GM12878 (cell line): Measurements from ENCODE around the gene DUS4L. TPM values are rescaled to one million over a fixed set of nuclear protein-coding genes. Genes with fewer than 3 reads are reported as not detected.

ENCODE experiments used
- ATAC-seq: fragments of 200-7000 bp; cut with Tn5 transposase; 3 replicates; pipeline ENCODE4 v1.9.1; 2020; ENCODE audit warnings: mild to moderate bottlenecking, moderate library complexity
- BruUV-seq: library from RNA; stranded (reverse); fragments of 400-500 nt; replicated peaks from 2 replicates; lab custom pipeline; 2021; lab: Mats Ljungman, UMichigan
- CTCF ChIA-PET: fragments of 300-600 bp; sonication (Branson Sonifier 250); formaldehyde crosslinking; extraction: SDS; loops from one replicate; lab custom pipeline; 2021; ENCODE audit warnings: inconsistent platforms; lab: Yijun Ruan, JAX
- POLR2A ChIA-PET: fragments of 350-600 bp; formaldehyde crosslinking; extraction: SDS; loops from one replicate; lab custom pipeline; 2021; ENCODE audit warnings: inconsistent platforms; lab: Charles Lee
- RAD21 ChIA-PET: fragments of 300-600 bp; sonication (Branson Sonifier 250); formaldehyde crosslinking; loops from one replicate; lab custom pipeline; 2023; ENCODE audit warnings: antibody characterized with exemption; ENCODE audit not compliant: unreplicated experiment; lab: Charles Lee
- SMC1A ChIA-PET: fragments of 300-600 bp; sonication (Branson Sonifier 250); formaldehyde crosslinking; loops from one replicate; lab custom pipeline; 2023; ENCODE audit not compliant: unreplicated experiment, uncharacterized antibody; lab: Charles Lee
- DNase-seq: peaks from one replicate; pipeline ENCODE4 v3.0.0-alpha.2; 2011; ENCODE audit warnings: low read depth, low spot score
- FAIRE-seq: peaks from 3 replicates; lab custom pipeline; 2011; peaks lifted over from hg19 to GRCh38; lab: Jason Lieb, UNC
- H2AFZ ChIP-seq: 2 replicates; pipeline ENCODE4 v1.6.0; 2011; ENCODE audit warnings: low read depth, low read length, control low read depth; ENCODE audit not compliant: control insufficient read depth
- H3K27ac ChIP-seq: 2 replicates; pipeline ENCODE4 v1.5.1; 2011; ENCODE audit warnings: control low read depth; ENCODE audit not compliant: control insufficient read depth, insufficient read depth
- H3K27me3 ChIP-seq, 2 experiments: replicated peaks in 1 of 2; 2 replicates each; pipeline versions ENCODE4 v1.6.0 to v1.6.1; 2011; ENCODE audit warnings: low read length in 1 of 2; ENCODE audit not compliant: control insufficient read depth in 2 of 2, insufficient read depth in 2 of 2
- H3K36me3 ChIP-seq, 2 experiments: 2 replicates each; pipeline ENCODE4 v1.5.1; 2011; ENCODE audit warnings: low read length in 1 of 2; ENCODE audit not compliant: control insufficient read depth in 2 of 2, insufficient read depth in 2 of 2
- H3K4me1 ChIP-seq: 2 replicates; pipeline ENCODE4 v1.6.1; 2011; ENCODE audit warnings: mild to moderate bottlenecking, low read length, moderate library complexity, mixed read lengths; ENCODE audit not compliant: control insufficient read depth, insufficient read depth
- H3K4me2 ChIP-seq: 2 replicates; pipeline ENCODE4 v1.6.0; 2011; ENCODE audit warnings: control low read depth; ENCODE audit not compliant: control insufficient read depth, insufficient read depth
- H3K4me3 ChIP-seq: fragments of 200-600 bp; sonication (generic); 2 replicates; pipeline ENCODE4 v1.5.1; 2016
- H3K79me2 ChIP-seq: 2 replicates; pipeline ENCODE4 v1.6.0; 2011; ENCODE audit warnings: low read length; ENCODE audit not compliant: control insufficient read depth, insufficient read depth
- H3K9ac ChIP-seq: 2 replicates; pipeline ENCODE4 v1.8.0; 2011; ENCODE audit warnings: low read length, control low read depth, mixed read lengths; ENCODE audit not compliant: control insufficient read depth, insufficient read depth
- H3K9me3 ChIP-seq: replicated peaks from 3 replicates; pipeline ENCODE4 v1.5.1; 2011; ENCODE audit warnings: mild to moderate bottlenecking, low read length; ENCODE audit not compliant: control insufficient read depth, insufficient read depth
- H4K20me1 ChIP-seq: 2 replicates; pipeline ENCODE4 v1.6.0; 2011; ENCODE audit not compliant: control insufficient read depth, insufficient read depth
- CHD4 ChIP-seq: fragments of 200-600 bp; sonication (generic); IDR thresholded peaks from 2 replicates; pipeline ENCODE4 v1.6.1; 2016; ENCODE audit warnings: mild to moderate bottlenecking
- CREB1 ChIP-seq: IDR thresholded peaks from 2 replicates; pipeline ENCODE4 v1.6.1; 2012; ENCODE audit warnings: low read depth, mild to moderate bottlenecking, inconsistent platforms
- JUND ChIP-seq: IDR thresholded peaks from 2 replicates; pipeline ENCODE4 v1.6.1; 2012; ENCODE audit warnings: low read depth, mild to moderate bottlenecking, low read length, improper control_type of control experiment, moderate library complexity
- MYB ChIP-seq: fragments of 150-350 bp; IDR thresholded peaks from 2 replicates; pipeline ENCODE4 v1.6.1; 2014; ENCODE audit warnings: mild to moderate bottlenecking, low read depth, low read length, borderline replicate concordance
- PAX5 ChIP-seq: IDR thresholded peaks from 2 replicates; pipeline ENCODE4 v1.6.1; 2011; ENCODE audit warnings: low read depth, low read length, borderline replicate concordance
- PML ChIP-seq: IDR thresholded peaks from 2 replicates; pipeline ENCODE4 v1.6.1; 2012; ENCODE audit warnings: low read length, inconsistent platforms
- SUZ12 ChIP-seq: fragments of 200-600 bp; sonication (generic); IDR thresholded peaks from one replicate; pipeline ENCODE4 v1.6.1; 2018; ENCODE audit warnings: antibody characterized with exemption, mild to moderate bottlenecking; ENCODE audit not compliant: unreplicated experiment
- YY1 ChIP-seq: IDR thresholded peaks from 2 replicates; pipeline ENCODE4 v1.6.1; 2011; ENCODE audit warnings: low read depth, mild to moderate bottlenecking, low read length
- ZBTB11 ChIP-seq: fragments of 450-650 bp; formaldehyde crosslinking; IDR thresholded peaks from 2 replicates; pipeline ENCODE4 v1.5.0; 2022; ENCODE audit warnings: mild to moderate bottlenecking, missing genetic modification characterization
- ZNF207 ChIP-seq: fragments of 450-650 bp; IDR thresholded peaks from 2 replicates; pipeline ENCODE4 v1.6.1; 2014; ENCODE audit warnings: antibody characterized with exemption, mild to moderate bottlenecking, borderline replicate concordance
- ZSCAN29 ChIP-seq: fragments of 450-650 bp; IDR thresholded peaks from 2 replicates; pipeline ENCODE4 v1.6.1; 2017; ENCODE audit warnings: mild to moderate bottlenecking, moderate library complexity
- WGBS: methylation state at CpG from one replicate; pipeline ENCODE4 v1.1.6; 2016; ENCODE audit warnings: low lambda C conversion rate; ENCODE audit not compliant: insufficient replicate concordance, insufficient coverage; ENCODE audit errors: missing lambda C conversion rate; 5-methylcytosine and 5-hydroxymethylcytosine counted together
- in situ Hi-C: fragments of 300-500 bp; cut with MboI; formaldehyde crosslinking; loops from 9 replicates; pipeline ENCODE4 v1.14.3; 2018; ENCODE audit warnings: mixed read lengths
- intact Hi-C: fragments of 100-400 bp; cut with micrococcal nuclease; formaldehyde crosslinking; loops from one replicate; pipeline ENCODE4 v1.14.2; 2022; ENCODE audit not compliant: unreplicated experiment
- polyA plus RNA-seq, 11 experiments: library from polyadenylated mRNA; depleted of rRNA in 4 of 11; unstranded in 6 of 11; stranded (reverse) in 5 of 11; fragments of >200 nt; fragmentation: Nextera tagmentation in 4 of 11; fragmentation: Illumina TruSeq in 1 of 11; extraction: Ambion mirVana in 4 of 11; extraction: Trizol in 1 of 11; gene quantifications; 1 replicate in 1 of 11; 2 replicates in 10 of 11; pipeline versions ENCODE4 v1.2.1 to v1.2.3, GENCODE V29; 2011 to 2016; ENCODE audit warnings: inconsistent platforms in 2 of 11, missing spikeins in 2 of 11, low read depth in 1 of 11
- total RNA-seq, 4 experiments: library from RNA; depleted of rRNA in 3 of 4; stranded (reverse); fragments of >200 nt in 3 of 4; fragmentation: Illumina TruSeq in 1 of 4; extraction: Trizol in 1 of 4; gene quantifications; 2 replicates each; pipeline versions ENCODE4 v1.2.1 to v1.2.3, GENCODE V29; 2013 to 2021
- TF ChIP-seq, protein P1 (sequence below): fragments of 450-650 bp; IDR thresholded peaks from 2 replicates; pipeline ENCODE4 v1.6.1; 2014; ENCODE audit warnings: mild to moderate bottlenecking
- TF ChIP-seq, protein P2 (sequence below): IDR thresholded peaks from 2 replicates; pipeline ENCODE4 v1.6.1; 2011; ENCODE audit warnings: low read depth, low read length, improper control_type of control experiment, borderline replicate concordance

Gene DUS4L
- total and polyA plus RNA-seq, 10 of the 15 experiments (the other 5 are each of a cell fraction or from before 2014, with no cell fraction given), result 5.3 to 15.3 (median 12.8) TPM

- Histone ChIP-seq H3K4me1 (no peaks in the 10 kb centered on the region), H2AFZ (no peak overlapping the region), H3K9ac (no peak overlapping the region), H3K4me2 (no peak overlapping the region), H3K27ac (no peak overlapping the region), H3K27me3 (no peaks in the 10 kb centered on the region), H3K4me3 (no peak overlapping the region), H4K20me1 (no peaks in the 10 kb centered on the region), H3K36me3 (peaks cover 0 to 5% of the 10 kb centered on the region in 2 experiments; a peak in 1 of 4 replicates), H3K79me2 (no peaks in the 10 kb centered on the region), H3K9me3 (no peaks in the 10 kb centered on the region; the same call in 2 of the 3 replicates)
- ChIA-PET POLR2A (no interaction called here), SMC1A (no interaction called here), CTCF (interaction anchor here (0.6 to 1.3 kb wide), 2 partner anchors 12 to 356 kb away, joined by 3 to 4 read pairs; no protein-coding TSS in a partner anchor), RAD21 (no interaction called here)
- FAIRE-seq (no peak), ATAC-seq (no peak), DNase-seq (no peak)
- BruUV-seq, result no TSS peak
- in situ Hi-C loops (no loop called here), intact Hi-C loops (no loop called here)
- TF ChIP-seq YY1, result no peak
- no peak for TF ChIP-seq ZNF207
- TF ChIP-seq PML, result no peak
- TF ChIP-seq CREB1, result no peak
- WGBS, result 90% methylated on average over 2 of the region's 2 CpGs
Observed at GRCh38 chr7:107538001-107538400, 25.8 kb upstream of the DUS4L start.

DNA sequence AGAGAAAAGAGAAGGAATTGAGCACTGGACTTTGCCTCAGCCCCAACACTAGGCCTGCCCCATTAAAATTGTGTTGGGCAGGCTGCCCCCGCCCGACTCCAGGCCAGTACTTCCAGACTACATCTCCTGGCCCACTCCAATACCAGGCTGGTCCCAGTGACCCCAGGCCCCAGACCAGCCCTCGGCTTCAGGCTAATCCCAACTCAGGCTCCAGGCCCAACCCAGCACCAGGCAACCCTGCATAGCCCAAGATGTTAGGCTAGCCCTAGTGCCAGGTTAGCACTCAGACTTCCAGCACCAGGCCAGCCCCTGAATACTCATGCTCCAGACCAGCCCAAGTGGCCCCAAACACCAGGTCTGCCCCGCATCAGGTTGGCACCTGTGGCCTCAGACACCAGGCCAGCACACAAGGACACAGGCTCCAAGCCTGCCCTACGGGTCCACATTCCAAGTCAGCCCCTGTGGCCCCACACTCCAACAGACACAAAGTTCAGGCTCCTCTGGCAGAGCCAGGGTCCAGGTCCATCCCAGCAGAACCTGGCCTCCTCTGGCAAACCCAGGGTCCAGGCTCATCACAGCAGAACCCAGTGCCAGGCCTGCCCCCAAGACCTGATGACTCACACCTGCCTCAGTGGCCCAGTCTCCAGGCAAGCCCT is 20.3 kb upstream of the DUS4L start:
- no peak overlapping the region for H2AFZ ChIP-seq
- BruUV-seq, result no TSS peak
- POLR2A ChIA-PET, result no interaction called here
- no peak for TF ChIP-seq ZSCAN29
- TF ChIP-seq, protein P1, sequence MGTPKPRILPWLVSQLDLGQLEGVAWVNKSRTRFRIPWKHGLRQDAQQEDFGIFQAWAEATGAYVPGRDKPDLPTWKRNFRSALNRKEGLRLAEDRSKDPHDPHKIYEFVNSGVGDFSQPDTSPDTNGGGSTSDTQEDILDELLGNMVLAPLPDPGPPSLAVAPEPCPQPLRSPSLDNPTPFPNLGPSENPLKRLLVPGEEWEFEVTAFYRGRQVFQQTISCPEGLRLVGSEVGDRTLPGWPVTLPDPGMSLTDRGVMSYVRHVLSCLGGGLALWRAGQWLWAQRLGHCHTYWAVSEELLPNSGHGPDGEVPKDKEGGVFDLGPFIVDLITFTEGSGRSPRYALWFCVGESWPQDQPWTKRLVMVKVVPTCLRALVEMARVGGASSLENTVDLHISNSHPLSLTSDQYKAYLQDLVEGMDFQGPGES, result no peak
- TF ChIP-seq SUZ12, result no peak
- TF ChIP-seq, protein P2, sequence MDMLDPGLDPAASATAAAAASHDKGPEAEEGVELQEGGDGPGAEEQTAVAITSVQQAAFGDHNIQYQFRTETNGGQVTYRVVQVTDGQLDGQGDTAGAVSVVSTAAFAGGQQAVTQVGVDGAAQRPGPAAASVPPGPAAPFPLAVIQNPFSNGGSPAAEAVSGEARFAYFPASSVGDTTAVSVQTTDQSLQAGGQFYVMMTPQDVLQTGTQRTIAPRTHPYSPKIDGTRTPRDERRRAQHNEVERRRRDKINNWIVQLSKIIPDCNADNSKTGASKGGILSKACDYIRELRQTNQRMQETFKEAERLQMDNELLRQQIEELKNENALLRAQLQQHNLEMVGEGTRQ, result no peak
- TF ChIP-seq JUND, result no peak
- TF ChIP-seq MYB, result no peak
- TF ChIP-seq CHD4, result no peak
- no peak for TF ChIP-seq ZBTB11
- no peak for TF ChIP-seq PAX5

More for the DNA sequence above, 20.3 kb upstream of the DUS4L start:
- ATAC-seq (no peak), DNase-seq (no peak), FAIRE-seq (no peak)
- ChIA-PET RAD21 (no interaction called here), SMC1A (no interaction called here), CTCF (no interaction called here)
- Histone ChIP-seq H3K4me1 (no peaks in the 10 kb centered on the region), H3K36me3 (peaks cover 3 to 20% of the 10 kb centered on the region in 2 experiments), H3K4me3 (no peak overlapping the region), H3K9me3 (peaks cover 13% of the 10 kb centered on the region; the same call in 2 of the 3 replicates), H3K27me3 (no peaks in the 10 kb centered on the region), H3K4me2 (no peak overlapping the region), H4K20me1 (no peaks in the 10 kb centered on the region), H3K27ac (no peak overlapping the region), H3K9ac (no peak overlapping the region), H3K79me2 (no peaks in the 10 kb centered on the region)
- WGBS, result 100% methylated on average over 5 of the region's 5 CpGs
- in situ Hi-C loops, result no loop called here
- intact Hi-C loops, result no loop called here
